Left hindlimb (tissue), 1 donor: ENCODE results near the gene ADCY4.
A peak's percentile ranks its signal among the peaks of the same experiment; 100 is the strongest.

ENCODE experiments used
- DNase-seq: peaks from one replicate; pipeline ENCODE4 v3.0.0-alpha.2; 2018

The ADCY4 gene

GRCh38 chr14:24314377-24315193 is 20.3 kb downstream of the ADCY4 start:
- DNase-seq: no peak

- no peak for DNase-seq
These were observed 21.0 kb downstream of the ADCY4 start for GRCh38 chr14:24313913-24314312.

GRCh38 chr14:24312736-24313507 is 21.9 kb downstream of the ADCY4 start:
- no peak for DNase-seq

GRCh38 chr14:24311837-24312615 is 22.8 kb downstream of the ADCY4 start:
- no peak for DNase-seq

GRCh38 chr14:24310646-24311604 is 23.9 kb downstream of the ADCY4 start, which contains the start of gene LTB4R:
LTB4R (plus strand) TSS chr14:24311502; CDS start chr14:24315652, 4,150 bp downstream.
- DNase-seq: peak; percentile 87

GRCh38 chr14:24310265-24310645 is 24.6 kb downstream of the ADCY4 start:
- no peak for DNase-seq

- no peak for DNase-seq
These were observed 25.2 kb downstream of the ADCY4 start, which contains the start of gene LTB4R2 for GRCh38 chr14:24309538-24310264. LTB4R2 (plus strand) TSS chr14:24310140; CDS start chr14:24310665, 525 bp downstream.

GRCh38 chr14:24308342-24309124 is 26.3 kb downstream of the ADCY4 start:
- no peak for DNase-seq

- DNase-seq: no peak
These were observed 27.1 kb downstream of the ADCY4 start, which contains the start of gene CIDEB for GRCh38 chr14:24307575-24308341. CIDEB (minus strand) TSS chr14:24307977; CDS start chr14:24307858, 119 bp downstream.

- DNase-seq: no peak
These were observed 27.7 kb downstream of the ADCY4 start for GRCh38 chr14:24307156-24307574.

GRCh38 chr14:24304019-24304387 is 30.9 kb downstream of the ADCY4 start:
- DNase-seq: no peak

- DNase-seq: no peak
These were observed 34.4 kb downstream of the ADCY4 start for GRCh38 chr14:24300326-24300980.

GRCh38 chr14:24299255-24300191 is 35.3 kb downstream of the ADCY4 start, which contains the start of the genes DHRS1 and NOP9:
DHRS1 (minus strand) TSS chr14:24299780; CDS start chr14:24299106, 674 bp downstream.
NOP9 (plus strand) TSS chr14:24299850; CDS start chr14:24299955, 105 bp downstream.
- DNase-seq: peak; percentile 93

GRCh38 chr14:24298892-24299254 is 36.0 kb downstream of the ADCY4 start:
- no peak for DNase-seq

- no peak for DNase-seq
These were observed 37.5 kb downstream of the ADCY4 start for GRCh38 chr14:24297190-24297964.

- DNase-seq: peak; percentile 68
These were observed 38.3 kb downstream of the ADCY4 start for GRCh38 chr14:24296341-24297157.
